ENCODE data around the gene TMEM151B.
"Not testable (repeated sequence)": the region's sequence is repeated elsewhere in the genome, so short reads cannot be mapped to it uniquely, and the experiment has no call there.

TMEM151B gene

GRCh38 chr6:44341095-44341890 is 71.0 kb downstream of the TMEM151B start:
- H3K4me3 ChIP-seq (ENCODE audit: low read length), result no peak overlapping the region
- H3K27me3 ChIP-seq (ENCODE audit: control insufficient read depth, insufficient read depth, low read length), result no peaks in the 10 kb centered on the region
- H3K9me3 ChIP-seq (ENCODE audit: control insufficient read depth, low read depth, low read length), result no peaks in the 10 kb centered on the region
- no peaks in the 10 kb centered on the region for H3K4me1 ChIP-seq (ENCODE audit: control insufficient read depth, low read depth, low read length)
- H3K9ac ChIP-seq (ENCODE audit: low read length), result no peak overlapping the region
- no peak overlapping the region for H3K27ac ChIP-seq (ENCODE audit: low read length)
- no peaks in the 10 kb centered on the region for H3K36me3 ChIP-seq (ENCODE audit: control insufficient read depth, low read depth, low read length)

GRCh38 chr6:44342052-44342451 is 71.8 kb downstream of the TMEM151B start:
- Histone ChIP-seq H3K4me1 (ENCODE audit: control insufficient read depth, low read depth, low read length) (no peaks in the 10 kb centered on the region), H3K4me3 (ENCODE audit: low read length) (no peak overlapping the region), H3K9me3 (ENCODE audit: control insufficient read depth, low read depth, low read length) (no peaks in the 10 kb centered on the region), H3K27me3 (ENCODE audit: control insufficient read depth, insufficient read depth, low read length) (no peaks in the 10 kb centered on the region), H3K27ac (ENCODE audit: low read length) (no peak overlapping the region), H3K36me3 (ENCODE audit: control insufficient read depth, low read depth, low read length) (no peaks in the 10 kb centered on the region), H3K9ac (ENCODE audit: low read length) (no peak overlapping the region)

GRCh38 chr6:44342489-44342888 is 72.2 kb downstream of the TMEM151B start, which contains the start of gene SPATS1:
Gene SPATS1 (plus strand): TSS chr6:44342650. CDS start chr6:44343096, 446 bp downstream.
- Histone ChIP-seq H3K4me1 (ENCODE audit: control insufficient read depth, low read depth, low read length) (no peaks in the 10 kb centered on the region), H3K36me3 (ENCODE audit: control insufficient read depth, low read depth, low read length) (no peaks in the 10 kb centered on the region), H3K9me3 (ENCODE audit: control insufficient read depth, low read depth, low read length) (no peaks in the 10 kb centered on the region), H3K27ac (ENCODE audit: low read length) (no peak within 1 kb of the TSS), H3K4me3 (ENCODE audit: low read length) (no peak within 1 kb of the TSS), H3K27me3 (ENCODE audit: control insufficient read depth, insufficient read depth, low read length) (no peaks in the 10 kb centered on the region), H3K9ac (ENCODE audit: low read length) (no peak within 1 kb of the TSS)

GRCh38 chr6:44346818-44347217 is 76.6 kb downstream of the TMEM151B start:
- H3K36me3 ChIP-seq (ENCODE audit: control insufficient read depth, low read depth, low read length); H3K9ac ChIP-seq (ENCODE audit: low read length); H3K4me3 ChIP-seq (ENCODE audit: low read length); H3K9me3 ChIP-seq (ENCODE audit: control insufficient read depth, low read depth, low read length); H3K27ac ChIP-seq (ENCODE audit: low read length); H3K27me3 ChIP-seq (ENCODE audit: control insufficient read depth, insufficient read depth, low read length); H3K4me1 ChIP-seq (ENCODE audit: control insufficient read depth, low read depth, low read length): not testable (repeated sequence)

- Histone ChIP-seq H3K4me3 (ENCODE audit: low read length) (no peak overlapping the region), H3K9me3 (ENCODE audit: control insufficient read depth, low read depth, low read length) (no peaks in the 10 kb centered on the region), H3K27ac (ENCODE audit: low read length) (no peak overlapping the region), H3K27me3 (ENCODE audit: control insufficient read depth, insufficient read depth, low read length) (no peaks in the 10 kb centered on the region), H3K36me3 (ENCODE audit: control insufficient read depth, low read depth, low read length) (no peaks in the 10 kb centered on the region), H3K9ac (ENCODE audit: low read length) (no peak overlapping the region), H3K4me1 (ENCODE audit: control insufficient read depth, low read depth, low read length) (peaks cover 6% of the 10 kb centered on the region)
Measured at GRCh38 chr6:44349904-44350649, 79.8 kb downstream of the TMEM151B start.

GRCh38 chr6:44350650-44350994 is 80.4 kb downstream of the TMEM151B start:
- H3K4me3 ChIP-seq (ENCODE audit: low read length); H3K4me1 ChIP-seq (ENCODE audit: control insufficient read depth, low read depth, low read length); H3K27ac ChIP-seq (ENCODE audit: low read length); H3K9me3 ChIP-seq (ENCODE audit: control insufficient read depth, low read depth, low read length); H3K9ac ChIP-seq (ENCODE audit: low read length); H3K36me3 ChIP-seq (ENCODE audit: control insufficient read depth, low read depth, low read length); H3K27me3 ChIP-seq (ENCODE audit: control insufficient read depth, insufficient read depth, low read length): not testable (repeated sequence)

- H3K27ac ChIP-seq (ENCODE audit: low read length), result no peak overlapping the region
- H3K9me3 ChIP-seq (ENCODE audit: control insufficient read depth, low read depth, low read length), result no peaks in the 10 kb centered on the region
- no peak overlapping the region for H3K4me3 ChIP-seq (ENCODE audit: low read length)
- H3K36me3 ChIP-seq (ENCODE audit: control insufficient read depth, low read depth, low read length), result no peaks in the 10 kb centered on the region
- H3K4me1 ChIP-seq (ENCODE audit: control insufficient read depth, low read depth, low read length), result peaks cover 6% of the 10 kb centered on the region
- H3K9ac ChIP-seq (ENCODE audit: low read length), result no peak overlapping the region
- no peaks in the 10 kb centered on the region for H3K27me3 ChIP-seq (ENCODE audit: control insufficient read depth, insufficient read depth, low read length)
Measured at GRCh38 chr6:44352259-44352658, 82.0 kb downstream of the TMEM151B start.

GRCh38 chr6:44353336-44353735 is 83.1 kb downstream of the TMEM151B start:
- H3K27me3 ChIP-seq (ENCODE audit: control insufficient read depth, insufficient read depth, low read length), result no peaks in the 10 kb centered on the region
- no peak overlapping the region for H3K9ac ChIP-seq (ENCODE audit: low read length)
- no peaks in the 10 kb centered on the region for H3K9me3 ChIP-seq (ENCODE audit: control insufficient read depth, low read depth, low read length)
- H3K4me1 ChIP-seq (ENCODE audit: control insufficient read depth, low read depth, low read length), result peaks cover 6% of the 10 kb centered on the region
- H3K36me3 ChIP-seq (ENCODE audit: control insufficient read depth, low read depth, low read length), result no peaks in the 10 kb centered on the region
- no peak overlapping the region for H3K4me3 ChIP-seq (ENCODE audit: low read length)
- no peak overlapping the region for H3K27ac ChIP-seq (ENCODE audit: low read length)

GRCh38 chr6:44355640-44356039 is 85.4 kb downstream of the TMEM151B start:
- Histone ChIP-seq H3K27ac (ENCODE audit: low read length) (no peak overlapping the region), H3K9me3 (ENCODE audit: control insufficient read depth, low read depth, low read length) (no peaks in the 10 kb centered on the region), H3K4me1 (ENCODE audit: control insufficient read depth, low read depth, low read length) (no peaks in the 10 kb centered on the region), H3K36me3 (ENCODE audit: control insufficient read depth, low read depth, low read length) (no peaks in the 10 kb centered on the region), H3K9ac (ENCODE audit: low read length) (no peak overlapping the region), H3K4me3 (ENCODE audit: low read length) (no peak overlapping the region), H3K27me3 (ENCODE audit: control insufficient read depth, insufficient read depth, low read length) (no peaks in the 10 kb centered on the region)

- H3K27ac ChIP-seq (ENCODE audit: low read length), result no peak overlapping the region
- H3K9ac ChIP-seq (ENCODE audit: low read length), result no peak overlapping the region
- no peaks in the 10 kb centered on the region for H3K36me3 ChIP-seq (ENCODE audit: control insufficient read depth, low read depth, low read length)
- H3K27me3 ChIP-seq (ENCODE audit: control insufficient read depth, insufficient read depth, low read length), result no peaks in the 10 kb centered on the region
- H3K9me3 ChIP-seq (ENCODE audit: control insufficient read depth, low read depth, low read length), result no peaks in the 10 kb centered on the region
- no peaks in the 10 kb centered on the region for H3K4me1 ChIP-seq (ENCODE audit: control insufficient read depth, low read depth, low read length)
- H3K4me3 ChIP-seq (ENCODE audit: low read length), result no peak overlapping the region
Measured at GRCh38 chr6:44356487-44356886, 86.2 kb downstream of the TMEM151B start.

Measured in iPS-18a (cell line).